GM06990 (cell line): Measurements from ENCODE around the gene TMEM198.
A peak's percentile ranks its signal among the peaks of the same experiment; 100 is the strongest.

Source experiments
- DNase-seq: peaks from one replicate; pipeline ENCODE4 v3.0.0-alpha.2; 2011; ENCODE audit not compliant: insufficient read length; ENCODE audit errors: extremely low read depth
- H3K27me3 ChIP-seq: replicated peaks from 2 replicates; pipeline ENCODE4 v1.6.0; 2011; ENCODE audit warnings: low read length; ENCODE audit not compliant: control insufficient read depth, insufficient read depth
- H3K36me3 ChIP-seq: 2 replicates; pipeline ENCODE4 v1.5.1; 2011; ENCODE audit warnings: low read length; ENCODE audit not compliant: control insufficient read depth, insufficient read depth
- H3K4me3 ChIP-seq: replicated peaks from 2 replicates; pipeline ENCODE4 v1.5.1; 2011; ENCODE audit warnings: low read depth, mild to moderate bottlenecking, control low read depth, low read length
- CTCF ChIP-seq: IDR thresholded peaks from 2 replicates; pipeline ENCODE4 v1.5.1; 2011; ENCODE audit warnings: low read length, control low read depth, mild to moderate bottlenecking, inconsistent platforms; ENCODE audit not compliant: insufficient read depth, poor library complexity, severe bottlenecking

The TMEM198 gene

GRCh38 chr2:219526320-219527075 is 17.3 kb upstream of the TMEM198 start:
- no peaks in the 10 kb centered on the region for H3K36me3 ChIP-seq
- H3K4me3 ChIP-seq: no peak overlapping the region
- no peak for DNase-seq
- no peak for TF ChIP-seq CTCF
- peaks cover 15% of the 10 kb centered on the region for H3K27me3 ChIP-seq

GRCh38 chr2:219527076-219527394 is 16.8 kb upstream of the TMEM198 start:
- Histone ChIP-seq H3K4me3 (no peak overlapping the region), H3K36me3 (no peaks in the 10 kb centered on the region), H3K27me3 (peaks cover 15% of the 10 kb centered on the region)
- no peak for DNase-seq
- TF ChIP-seq CTCF: no peak

DNA sequence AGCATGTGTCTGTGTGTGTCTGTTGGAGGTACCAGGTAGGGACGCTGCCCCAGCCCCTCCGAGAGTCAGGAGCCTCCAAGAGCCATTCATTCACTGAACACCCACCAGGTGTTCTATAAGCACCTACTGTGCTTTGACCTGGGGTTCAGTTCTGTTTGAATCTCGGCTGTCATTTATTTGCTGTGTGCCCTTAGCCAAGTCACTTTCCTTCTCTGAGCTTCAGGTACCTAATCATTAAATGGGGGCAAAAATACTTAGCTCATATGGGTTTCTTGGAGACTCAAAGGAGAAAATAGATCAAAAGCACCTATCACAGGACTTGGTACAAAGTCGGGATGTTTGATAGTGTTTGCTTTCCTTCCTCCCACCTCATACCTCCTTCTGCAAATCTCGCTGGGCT is 16.4 kb upstream of the TMEM198 start:
- no peak for DNase-seq
- TF ChIP-seq CTCF: no peak
- peaks cover 15% of the 10 kb centered on the region for H3K27me3 ChIP-seq
- H3K4me3 ChIP-seq: no peak overlapping the region
- H3K36me3 ChIP-seq: no peaks in the 10 kb centered on the region

GRCh38 chr2:219530048-219530963 is 13.5 kb upstream of the TMEM198 start:
- peak; percentile 75 for DNase-seq
- Histone ChIP-seq H3K36me3 (no peaks in the 10 kb centered on the region), H3K27me3 (peaks cover 15% of the 10 kb centered on the region), H3K4me3 (no peak overlapping the region)
- peak; percentile 97 for TF ChIP-seq CTCF

- Histone ChIP-seq H3K36me3 (no peaks in the 10 kb centered on the region), H3K4me3 (no peak overlapping the region), H3K27me3 (peaks cover 12% of the 10 kb centered on the region)
- TF ChIP-seq CTCF: no peak
- no peak for DNase-seq
Observed at GRCh38 chr2:219531639-219532377, 12.0 kb upstream of the TMEM198 start.
